Measurements from ENCODE around the gene C2.
A peak's percentile ranks its signal among the peaks of the same experiment; 100 is the strongest.
"Not testable (repeated sequence)": the region's sequence is repeated elsewhere in the genome, so short reads cannot be mapped to it uniquely, and the experiment has no call there.

C2 gene

GRCh38 chr6:31930962-31931361, 3.4 kb downstream of the C2 start:
- no peak for DNase-seq

GRCh38 chr6:31932137-31932536, 4.6 kb downstream of the C2 start:
- not testable (repeated sequence) for DNase-seq

- no peak for DNase-seq
Observed at GRCh38 chr6:31933537-31933936, 6.0 kb downstream of the C2 start.

GRCh38 chr6:31935021-31935420, 7.5 kb downstream of the C2 start:
- no peak for DNase-seq

GRCh38 chr6:31935823-31936222, 8.3 kb downstream of the C2 start:
- no peak for DNase-seq

GRCh38 chr6:31940256-31940664, 12.7 kb downstream of the C2 start:
- peak; percentile 41 for DNase-seq

- no peak for DNase-seq
Observed at GRCh38 chr6:31943742-31944141, 16.2 kb downstream of the C2 start.

- DNase-seq, result no peak
Observed at GRCh38 chr6:31945154-31945506, 17.6 kb downstream of the C2 start.

- DNase-seq, result peak; percentile 92
Observed at GRCh38 chr6:31945507-31946369, 18.2 kb downstream of the C2 start, which contains the start of gene CFB. Gene CFB, plus strand, starts transcription at chr6:31946095. Its CDS starts 127 bp downstream, at chr6:31946222.

- no peak for DNase-seq
Observed at GRCh38 chr6:31946370-31946885, 18.9 kb downstream of the C2 start.

- DNase-seq, result no peak
Observed at GRCh38 chr6:31947070-31947675, 19.7 kb downstream of the C2 start.

GRCh38 chr6:31947864-31948263, 20.3 kb downstream of the C2 start:
- no peak for DNase-seq

GRCh38 chr6:31948306-31948705, 20.8 kb downstream of the C2 start:
- no peak for DNase-seq

GRCh38 chr6:31948753-31949413, 21.4 kb downstream of the C2 start:
- DNase-seq, result peak; percentile 67

GRCh38 chr6:31949926-31950548, 22.5 kb downstream of the C2 start:
- DNase-seq, result no peak

- DNase-seq, result peak; percentile 79
Observed at GRCh38 chr6:31952140-31952805, 24.8 kb downstream of the C2 start.

GRCh38 chr6:31952890-31953289, 25.4 kb downstream of the C2 start:
- no peak for DNase-seq

GRCh38 chr6:31954511-31954910, 27.0 kb downstream of the C2 start:
- DNase-seq, result no peak

- no peak for DNase-seq
Observed at GRCh38 chr6:31956796-31957195, 29.3 kb downstream of the C2 start.

- no peak for DNase-seq
Observed at GRCh38 chr6:31958412-31958740, 30.9 kb downstream of the C2 start.

- DNase-seq, result peak; percentile 99
Observed at GRCh38 chr6:31958741-31959739, 31.5 kb downstream of the C2 start, which contains the start of the genes NELFE and SKIC2. Gene NELFE, minus strand, starts transcription at chr6:31958971. Its CDS starts 525 bp downstream, at chr6:31958446. Gene SKIC2, plus strand, starts transcription at chr6:31959175. Its CDS starts 18 bp downstream, at chr6:31959193.

Data from suppressor macrophage treated with lipopolysaccharide for 4 hours (primary cell).